GM18951 (cell line): ENCODE measurements around the gene CYSRT1.

ENCODE experiments used
- POLR2A ChIP-seq: IDR thresholded peaks from 4 replicates; pipeline ENCODE4 v1.6.1; 2011; ENCODE audit warnings: mild to moderate bottlenecking; ENCODE audit not compliant: insufficient read length, insufficient read depth; ENCODE audit errors: extremely low read depth
- in situ Hi-C: fragments of 300-500 bp; cut with MboI; formaldehyde crosslinking; loops from one replicate; pipeline ENCODE4 v1.12.0; 2022; ENCODE audit warnings: low sequenced_read_pairs, mixed read lengths, inconsistent platforms; ENCODE audit not compliant: unreplicated experiment

CYSRT1 gene

GRCh38 chr9:137245450-137246421 is 20.8 kb downstream of the CYSRT1 start:
- in situ Hi-C loops, result no loop called here
- TF ChIP-seq POLR2A, result no peak

GRCh38 chr9:137247135-137247915 is 22.4 kb downstream of the CYSRT1 start:
- in situ Hi-C loops, result no loop called here

GRCh38 chr9:137247916-137248175 is 22.9 kb downstream of the CYSRT1 start:
- in situ Hi-C loops, result no loop called here
- TF ChIP-seq POLR2A, result no peak

More at GRCh38 chr9:137247135-137247915, 22.4 kb downstream of the CYSRT1 start:
- TF ChIP-seq POLR2A, result no peak

GRCh38 chr9:137250329-137251193 is 25.6 kb downstream of the CYSRT1 start:
- TF ChIP-seq POLR2A, result no peak
- in situ Hi-C loops, result no loop called here

GRCh38 chr9:137251194-137251461 is 26.2 kb downstream of the CYSRT1 start, which contains the start of gene STPG3:
Gene STPG3, plus strand, starts transcription at chr9:137251286. Its CDS starts 1 bp downstream, at chr9:137251287.
- no peak for TF ChIP-seq POLR2A
- in situ Hi-C loops, result no loop called here

- in situ Hi-C loops, result no loop called here
- TF ChIP-seq POLR2A, result no peak
Measured at GRCh38 chr9:137251490-137252268, 26.7 kb downstream of the CYSRT1 start.

- in situ Hi-C loops, result no loop called here
- TF ChIP-seq POLR2A, result no peak
Measured at GRCh38 chr9:137252555-137253506, 27.9 kb downstream of the CYSRT1 start.

GRCh38 chr9:137253717-137254623 is 29.0 kb downstream of the CYSRT1 start:
- in situ Hi-C loops, result no loop called here
- TF ChIP-seq POLR2A, result no peak

- in situ Hi-C loops, result no loop called here
- peak; percentile 86 for TF ChIP-seq POLR2A
Measured at GRCh38 chr9:137254624-137255447, 29.9 kb downstream of the CYSRT1 start, which contains the start of gene NELFB. Gene NELFB, plus strand, starts transcription at chr9:137255327.
